ENCODE results near the gene RNF167.
A peak's percentile ranks its signal among the peaks of the same experiment; 100 is the strongest.

RNF167 gene

GRCh38 chr17:4980644-4981216 is 40.7 kb downstream of the RNF167 start:
- H3K4me3 Mint-ChIP-seq, result no peak overlapping the region
- no peaks in the 10 kb centered on the region for H3K9me3 Mint-ChIP-seq
- H3K4me1 Mint-ChIP-seq (ENCODE audit: low read depth), result peaks cover 65% of the 10 kb centered on the region
- intact Hi-C loops (cut with micrococcal nuclease), result loop anchor here (2.0 kb wide), 1 partner anchor 82 kb away; no protein-coding TSS in a partner anchor
- H3K27ac Mint-ChIP-seq, result peak overlapping the region; percentile 71
- H3K36me3 Mint-ChIP-seq (ENCODE audit: low read depth), result peaks cover 87% of the 10 kb centered on the region
- no peaks in the 10 kb centered on the region for H3K27me3 Mint-ChIP-seq

GRCh38 chr17:4982305-4982704 is 42.2 kb downstream of the RNF167 start:
- H3K36me3 Mint-ChIP-seq (ENCODE audit: low read depth), result peaks cover 93% of the 10 kb centered on the region
- intact Hi-C loops (cut with micrococcal nuclease), result no loop called here
- H3K9me3 Mint-ChIP-seq, result no peaks in the 10 kb centered on the region
- H3K4me3 Mint-ChIP-seq, result no peak overlapping the region
- H3K27ac Mint-ChIP-seq, result peak overlapping the region; percentile 38
- no peaks in the 10 kb centered on the region for H3K27me3 Mint-ChIP-seq
- H3K4me1 Mint-ChIP-seq (ENCODE audit: low read depth), result peaks cover 76% of the 10 kb centered on the region

GRCh38 chr17:4986403-4986802 is 46.3 kb downstream of the RNF167 start:
- intact Hi-C loops (cut with micrococcal nuclease), result loop anchor here (2.0 to 5.0 kb wide), 3 partner anchors 20 to 46 kb away; partner anchors contain the start of genes PFN1 and SPAG7
- Mint-ChIP-seq H3K9me3 (no peaks in the 10 kb centered on the region), H3K4me1 (ENCODE audit: low read depth) (peaks cover 64% of the 10 kb centered on the region), H3K27me3 (no peaks in the 10 kb centered on the region), H3K27ac (peak overlapping the region; percentile 93), H3K36me3 (ENCODE audit: low read depth) (peaks cover 69% of the 10 kb centered on the region), H3K4me3 (peak overlapping the region; percentile 91)

- Mint-ChIP-seq H3K27ac (peak within 1 kb of the TSS; percentile 93), H3K4me1 (ENCODE audit: low read depth) (peaks cover 62% of the 10 kb centered on the region), H3K4me3 (peak within 1 kb of the TSS; percentile 91), H3K27me3 (no peaks in the 10 kb centered on the region), H3K36me3 (ENCODE audit: low read depth) (peaks cover 66% of the 10 kb centered on the region), H3K9me3 (no peaks in the 10 kb centered on the region)
- intact Hi-C loops (cut with micrococcal nuclease), result loop anchor here (2.0 to 5.0 kb wide), 3 partner anchors 20 to 45 kb away; partner anchors contain the start of genes PFN1 and SPAG7
Measured at GRCh38 chr17:4986951-4987766, 47.1 kb downstream of the RNF167 start, which contains the start of gene CAMTA2. CAMTA2 (minus strand) TSS chr17:4987675; CDS start chr17:4986222, 1,453 bp downstream.

- intact Hi-C loops (cut with micrococcal nuclease), result loop anchor here (2.0 to 5.0 kb wide), 3 partner anchors 21 to 44 kb away; partner anchors contain the start of genes PFN1 and SPAG7
- Mint-ChIP-seq H3K4me1 (ENCODE audit: low read depth) (peaks cover 54% of the 10 kb centered on the region), H3K4me3 (peak overlapping the region; percentile 91), H3K27ac (peak overlapping the region; percentile 93), H3K27me3 (no peaks in the 10 kb centered on the region), H3K36me3 (ENCODE audit: low read depth) (peaks cover 58% of the 10 kb centered on the region), H3K9me3 (no peaks in the 10 kb centered on the region)
Measured at GRCh38 chr17:4987767-4988567, 47.9 kb downstream of the RNF167 start.

- H3K9me3 Mint-ChIP-seq, result no peaks in the 10 kb centered on the region
- intact Hi-C loops (cut with micrococcal nuclease), result no loop called here
- no peak overlapping the region for H3K4me3 Mint-ChIP-seq
- peaks cover 34% of the 10 kb centered on the region for H3K4me1 Mint-ChIP-seq (ENCODE audit: low read depth)
- H3K36me3 Mint-ChIP-seq (ENCODE audit: low read depth), result peaks cover 26% of the 10 kb centered on the region
- no peak overlapping the region for H3K27ac Mint-ChIP-seq
- peaks cover 27% of the 10 kb centered on the region for H3K27me3 Mint-ChIP-seq
Measured at GRCh38 chr17:4994081-4994595, 54.1 kb downstream of the RNF167 start.

Data from dendritic cell treated with granulocyte-macrophage colony-stimulating factor and Interleukin-4, amounts not matched to agents 40 ng/mL and 50 ng/mL, for 4 days (primary cell).